ENCODE results near the gene ECE1.

- TF ChIP-seq CTCF (IDR thresholded peaks at IDR 0.05) (no peak), EP300 (IDR thresholded peaks at IDR 0.05) (no peak), POLR2A (IDR thresholded peaks at IDR 0.05) (peak; percentile 9)
Measured at GRCh38 chr1:21325231-21325718, 35.0 kb upstream of the ECE1 start.

Data from ovary (tissue), 3 donors.